HepG2 (cell line): Measurements from ENCODE around the gene FBN3. TPM values are rescaled to one million over a fixed set of nuclear protein-coding genes. Genes with fewer than 3 reads are reported as not detected.
A peak's percentile ranks its signal among the peaks of the same experiment; 100 is the strongest.

Experiments
- AKAP8 ChIP-seq: sonication (generic); formaldehyde crosslinking; IDR thresholded peaks from 2 replicates; pipeline ENCODE4 v1.5.1; 2020; ENCODE audit warnings: mild to moderate bottlenecking, missing genetic modification reagents
- FOXA3 ChIP-seq: IDR thresholded peaks from 2 replicates; pipeline ENCODE4 v1.6.1; 2016; ENCODE audit warnings: missing genetic modification reagents, missing compliant biosample characterization
- KDM1A ChIP-seq: IDR thresholded peaks from 2 replicates; pipeline ENCODE4 v1.6.1; 2016; ENCODE audit warnings: missing compliant biosample characterization
- NR2F6 ChIP-seq, 2 experiments: IDR thresholded peaks; 2 replicates each; pipeline ENCODE4 v1.6.1; 2016; ENCODE audit warnings: antibody characterized with exemption in 1 of 2, mild to moderate bottlenecking in 1 of 2
- SALL1 ChIP-seq: sonication (generic); formaldehyde crosslinking; IDR thresholded peaks from 2 replicates; pipeline ENCODE4 v1.8.0; 2022; ENCODE audit warnings: mild to moderate bottlenecking, missing genetic modification reagents
- ZNF292 ChIP-seq: sonication (generic); formaldehyde crosslinking; IDR thresholded peaks from 2 replicates; pipeline ENCODE4 v1.8.1; 2022; ENCODE audit warnings: mild to moderate bottlenecking, low read depth, missing genetic modification reagents, borderline replicate concordance
- ZNF337 ChIP-seq: sonication (generic); formaldehyde crosslinking; IDR thresholded peaks from 2 replicates; pipeline ENCODE4 v1.5.1; 2020; ENCODE audit warnings: missing genetic modification reagents, low read depth, mild to moderate bottlenecking, borderline replicate concordance
- ZNF768 ChIP-seq: sonication (generic); formaldehyde crosslinking; IDR thresholded peaks from 2 replicates; pipeline ENCODE4 v1.4.0; 2020; ENCODE audit warnings: missing genetic modification reagents
- ZNF83 ChIP-seq: sonication (generic); formaldehyde crosslinking; IDR thresholded peaks from 2 replicates; pipeline ENCODE4 v1.4.0; 2020; ENCODE audit warnings: missing genetic modification reagents, mild to moderate bottlenecking, borderline replicate concordance
- polyA plus RNA-seq, 8 experiments: library from polyadenylated mRNA; depleted of rRNA in 3 of 8; stranded (reverse) in 7 of 8; unstranded in 1 of 8; fragments of >200 nt; fragmentation: Illumina TruSeq in 4 of 8; extraction: Trizol in 4 of 8; gene quantifications; 2 replicates each; pipeline versions ENCODE4 v1.2.1 to v1.2.3, GENCODE V29; 2011 to 2016; ENCODE audit warnings: low read depth in 4 of 8, missing spikeins in 1 of 8, mixed read lengths in 1 of 8; ENCODE audit not compliant: insufficient read depth in 1 of 8
- total RNA-seq, 5 experiments: library from RNA; depleted of rRNA; stranded (reverse); fragments of >200 nt; fragmentation: Illumina TruSeq; extraction: Trizol; gene quantifications; 2 replicates each; pipeline ENCODE4 v1.2.3, GENCODE V29; 2016; ENCODE audit warnings: low read depth in 1 of 5
- TF ChIP-seq, protein P1 (sequence below): IDR thresholded peaks from 2 replicates; pipeline ENCODE4 v1.6.1; 2016; ENCODE audit warnings: low read depth, control low read depth
- TF ChIP-seq, protein P2 (sequence below): sonication (generic); formaldehyde crosslinking; IDR thresholded peaks from 2 replicates; pipeline ENCODE4 v1.8.1; 2023; ENCODE audit warnings: mild to moderate bottlenecking, moderate library complexity, missing genetic modification reagents
- TF ChIP-seq, protein P3 (sequence below): sonication (generic); formaldehyde crosslinking; IDR thresholded peaks from 2 replicates; pipeline ENCODE4 v1.5.0; 2020; ENCODE audit warnings: mild to moderate bottlenecking, missing genetic modification reagents, moderate library complexity
- TF ChIP-seq, protein P4 (sequence below): sonication (generic); formaldehyde crosslinking; IDR thresholded peaks from 2 replicates; pipeline ENCODE4 v1.5.0; 2020; ENCODE audit warnings: missing genetic modification reagents, mild to moderate bottlenecking, borderline replicate concordance
- TF ChIP-seq, protein P5 (sequence below): sonication (generic); formaldehyde crosslinking; IDR thresholded peaks from 2 replicates; pipeline ENCODE4 v1.8.1; 2023; ENCODE audit warnings: missing genetic modification reagents, inconsistent platforms, borderline replicate concordance
- TF ChIP-seq, protein P6 (sequence below): sonication (generic); formaldehyde crosslinking; conservative IDR thresholded peaks from 2 replicates; pipeline ENCODE4 v1.4.0; 2020; ENCODE audit warnings: missing genetic modification reagents
- TF ChIP-seq, protein P7 (sequence below): sonication (generic); formaldehyde crosslinking; IDR thresholded peaks from 2 replicates; pipeline ENCODE4 v1.5.0; 2020; ENCODE audit warnings: missing genetic modification reagents
- TF ChIP-seq, protein P8 (sequence below): sonication (generic); formaldehyde crosslinking; conservative IDR thresholded peaks from 2 replicates; pipeline ENCODE4 v1.4.0; 2020; ENCODE audit warnings: mild to moderate bottlenecking, missing genetic modification reagents, moderate library complexity

The FBN3 gene
- total and polyA plus RNA-seq, 2 of the 13 experiments (the other 11 are each of a cell fraction or from before 2014, with no cell fraction given): 0.20 to 1.3 TPM

DNA sequence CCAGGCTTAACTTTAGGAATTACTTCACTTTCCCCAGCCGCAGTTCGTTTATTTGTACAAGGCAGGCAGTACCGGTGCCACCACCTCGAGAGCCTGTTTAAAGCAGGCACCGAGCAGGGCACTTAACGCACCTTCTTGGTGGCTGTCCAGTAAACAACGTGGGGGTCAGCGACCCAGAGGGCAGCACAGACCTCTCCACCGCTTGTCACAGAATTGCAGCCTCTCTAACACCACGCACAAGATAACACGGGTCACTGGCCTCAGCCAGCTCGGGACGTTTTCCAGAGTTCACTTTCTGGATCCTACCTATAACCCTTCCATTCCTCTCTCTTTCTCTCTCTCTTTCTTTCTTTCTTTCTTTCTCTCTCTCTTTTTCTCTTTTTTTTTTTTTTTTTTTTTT, 127.1 kb downstream of the FBN3 start (continued):
- TF ChIP-seq, protein P1, sequence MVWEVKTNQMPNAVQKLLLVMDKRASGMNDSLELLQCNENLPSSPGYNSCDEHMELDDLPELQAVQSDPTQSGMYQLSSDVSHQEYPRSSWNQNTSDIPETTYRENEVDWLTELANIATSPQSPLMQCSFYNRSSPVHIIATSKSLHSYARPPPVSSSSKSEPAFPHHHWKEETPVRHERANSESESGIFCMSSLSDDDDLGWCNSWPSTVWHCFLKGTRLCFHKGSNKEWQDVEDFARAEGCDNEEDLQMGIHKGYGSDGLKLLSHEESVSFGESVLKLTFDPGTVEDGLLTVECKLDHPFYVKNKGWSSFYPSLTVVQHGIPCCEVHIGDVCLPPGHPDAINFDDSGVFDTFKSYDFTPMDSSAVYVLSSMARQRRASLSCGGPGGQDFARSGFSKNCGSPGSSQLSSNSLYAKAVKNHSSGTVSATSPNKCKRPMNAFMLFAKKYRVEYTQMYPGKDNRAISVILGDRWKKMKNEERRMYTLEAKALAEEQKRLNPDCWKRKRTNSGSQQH (CRISPR knock-in tag): no peak
- TF ChIP-seq, protein P2, sequence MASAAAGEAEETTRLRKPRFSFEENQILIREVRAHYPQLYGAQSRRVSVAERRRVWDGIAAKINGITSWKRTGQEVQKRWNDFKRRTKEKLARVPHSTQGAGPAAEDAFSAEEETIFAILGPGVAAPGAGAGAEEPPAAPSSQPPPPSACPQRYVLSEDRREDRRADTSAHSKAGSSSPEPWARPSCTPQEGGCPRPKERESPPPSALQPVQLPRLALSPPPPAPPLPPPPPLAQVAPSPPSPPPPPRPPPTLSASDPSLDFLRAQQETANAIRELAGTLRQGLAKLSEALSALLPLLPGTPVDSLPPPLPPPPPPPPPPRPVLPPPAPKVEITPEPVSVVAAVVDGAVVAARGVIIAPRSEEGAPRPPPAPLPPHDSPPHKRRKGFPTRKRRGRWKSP (CRISPR knock-in tag): no peak
- no peak for TF ChIP-seq ZNF83
- TF ChIP-seq, protein P3, sequence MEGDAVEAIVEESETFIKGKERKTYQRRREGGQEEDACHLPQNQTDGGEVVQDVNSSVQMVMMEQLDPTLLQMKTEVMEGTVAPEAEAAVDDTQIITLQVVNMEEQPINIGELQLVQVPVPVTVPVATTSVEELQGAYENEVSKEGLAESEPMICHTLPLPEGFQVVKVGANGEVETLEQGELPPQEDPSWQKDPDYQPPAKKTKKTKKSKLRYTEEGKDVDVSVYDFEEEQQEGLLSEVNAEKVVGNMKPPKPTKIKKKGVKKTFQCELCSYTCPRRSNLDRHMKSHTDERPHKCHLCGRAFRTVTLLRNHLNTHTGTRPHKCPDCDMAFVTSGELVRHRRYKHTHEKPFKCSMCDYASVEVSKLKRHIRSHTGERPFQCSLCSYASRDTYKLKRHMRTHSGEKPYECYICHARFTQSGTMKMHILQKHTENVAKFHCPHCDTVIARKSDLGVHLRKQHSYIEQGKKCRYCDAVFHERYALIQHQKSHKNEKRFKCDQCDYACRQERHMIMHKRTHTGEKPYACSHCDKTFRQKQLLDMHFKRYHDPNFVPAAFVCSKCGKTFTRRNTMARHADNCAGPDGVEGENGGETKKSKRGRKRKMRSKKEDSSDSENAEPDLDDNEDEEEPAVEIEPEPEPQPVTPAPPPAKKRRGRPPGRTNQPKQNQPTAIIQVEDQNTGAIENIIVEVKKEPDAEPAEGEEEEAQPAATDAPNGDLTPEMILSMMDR (CRISPR knock-in tag): peak; percentile 11; the same call in 1 of the 2 replicates
- no peak for TF ChIP-seq ZNF337
- TF ChIP-seq, protein P4, sequence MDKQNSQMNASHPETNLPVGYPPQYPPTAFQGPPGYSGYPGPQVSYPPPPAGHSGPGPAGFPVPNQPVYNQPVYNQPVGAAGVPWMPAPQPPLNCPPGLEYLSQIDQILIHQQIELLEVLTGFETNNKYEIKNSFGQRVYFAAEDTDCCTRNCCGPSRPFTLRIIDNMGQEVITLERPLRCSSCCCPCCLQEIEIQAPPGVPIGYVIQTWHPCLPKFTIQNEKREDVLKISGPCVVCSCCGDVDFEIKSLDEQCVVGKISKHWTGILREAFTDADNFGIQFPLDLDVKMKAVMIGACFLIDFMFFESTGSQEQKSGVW (CRISPR knock-in tag): no peak
- TF ChIP-seq NR2F6 (IDR thresholded peaks at IDR 0.05): 0 out of 2 replicates have a peak, but pooled peaks have one; percentile 13
- peak; percentile 34; the same call in 1 of the 2 replicates for TF ChIP-seq NR2F6 (CRISPR knock-in tag; IDR thresholded peaks at IDR 0.05)
- TF ChIP-seq AKAP8: no peak
- no peak for TF ChIP-seq ZNF768 (CRISPR knock-in tag)
- TF ChIP-seq, protein P5, sequence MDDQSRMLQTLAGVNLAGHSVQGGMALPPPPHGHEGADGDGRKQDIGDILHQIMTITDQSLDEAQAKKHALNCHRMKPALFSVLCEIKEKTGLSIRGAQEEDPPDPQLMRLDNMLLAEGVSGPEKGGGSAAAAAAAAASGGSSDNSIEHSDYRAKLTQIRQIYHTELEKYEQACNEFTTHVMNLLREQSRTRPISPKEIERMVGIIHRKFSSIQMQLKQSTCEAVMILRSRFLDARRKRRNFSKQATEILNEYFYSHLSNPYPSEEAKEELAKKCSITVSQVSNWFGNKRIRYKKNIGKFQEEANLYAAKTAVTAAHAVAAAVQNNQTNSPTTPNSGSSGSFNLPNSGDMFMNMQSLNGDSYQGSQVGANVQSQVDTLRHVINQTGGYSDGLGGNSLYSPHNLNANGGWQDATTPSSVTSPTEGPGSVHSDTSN: no peak
- TF ChIP-seq KDM1A (CRISPR knock-in tag): no peak
- TF ChIP-seq FOXA3 (CRISPR knock-in tag): peak; percentile 15; the same call in 1 of the 2 replicates
- TF ChIP-seq, protein P6, sequence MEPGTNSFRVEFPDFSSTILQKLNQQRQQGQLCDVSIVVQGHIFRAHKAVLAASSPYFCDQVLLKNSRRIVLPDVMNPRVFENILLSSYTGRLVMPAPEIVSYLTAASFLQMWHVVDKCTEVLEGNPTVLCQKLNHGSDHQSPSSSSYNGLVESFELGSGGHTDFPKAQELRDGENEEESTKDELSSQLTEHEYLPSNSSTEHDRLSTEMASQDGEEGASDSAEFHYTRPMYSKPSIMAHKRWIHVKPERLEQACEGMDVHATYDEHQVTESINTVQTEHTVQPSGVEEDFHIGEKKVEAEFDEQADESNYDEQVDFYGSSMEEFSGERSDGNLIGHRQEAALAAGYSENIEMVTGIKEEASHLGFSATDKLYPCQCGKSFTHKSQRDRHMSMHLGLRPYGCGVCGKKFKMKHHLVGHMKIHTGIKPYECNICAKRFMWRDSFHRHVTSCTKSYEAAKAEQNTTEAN: no peak
- TF ChIP-seq ZNF292: no peak
- TF ChIP-seq, protein P7, sequence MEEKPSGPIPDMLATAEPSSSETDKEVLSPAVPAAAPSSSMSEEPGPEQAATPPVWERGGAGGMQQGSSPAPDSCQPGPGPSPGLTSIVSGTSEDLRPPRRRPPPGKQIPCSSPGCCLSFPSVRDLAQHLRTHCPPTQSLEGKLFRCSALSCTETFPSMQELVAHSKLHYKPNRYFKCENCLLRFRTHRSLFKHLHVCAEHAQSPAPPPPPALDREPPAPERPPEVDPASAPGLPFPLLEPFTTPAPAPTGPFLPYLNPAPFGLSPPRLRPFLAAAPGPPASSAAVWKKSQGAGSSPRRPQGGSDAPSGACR (CRISPR knock-in tag): no peak
- TF ChIP-seq, protein P8, sequence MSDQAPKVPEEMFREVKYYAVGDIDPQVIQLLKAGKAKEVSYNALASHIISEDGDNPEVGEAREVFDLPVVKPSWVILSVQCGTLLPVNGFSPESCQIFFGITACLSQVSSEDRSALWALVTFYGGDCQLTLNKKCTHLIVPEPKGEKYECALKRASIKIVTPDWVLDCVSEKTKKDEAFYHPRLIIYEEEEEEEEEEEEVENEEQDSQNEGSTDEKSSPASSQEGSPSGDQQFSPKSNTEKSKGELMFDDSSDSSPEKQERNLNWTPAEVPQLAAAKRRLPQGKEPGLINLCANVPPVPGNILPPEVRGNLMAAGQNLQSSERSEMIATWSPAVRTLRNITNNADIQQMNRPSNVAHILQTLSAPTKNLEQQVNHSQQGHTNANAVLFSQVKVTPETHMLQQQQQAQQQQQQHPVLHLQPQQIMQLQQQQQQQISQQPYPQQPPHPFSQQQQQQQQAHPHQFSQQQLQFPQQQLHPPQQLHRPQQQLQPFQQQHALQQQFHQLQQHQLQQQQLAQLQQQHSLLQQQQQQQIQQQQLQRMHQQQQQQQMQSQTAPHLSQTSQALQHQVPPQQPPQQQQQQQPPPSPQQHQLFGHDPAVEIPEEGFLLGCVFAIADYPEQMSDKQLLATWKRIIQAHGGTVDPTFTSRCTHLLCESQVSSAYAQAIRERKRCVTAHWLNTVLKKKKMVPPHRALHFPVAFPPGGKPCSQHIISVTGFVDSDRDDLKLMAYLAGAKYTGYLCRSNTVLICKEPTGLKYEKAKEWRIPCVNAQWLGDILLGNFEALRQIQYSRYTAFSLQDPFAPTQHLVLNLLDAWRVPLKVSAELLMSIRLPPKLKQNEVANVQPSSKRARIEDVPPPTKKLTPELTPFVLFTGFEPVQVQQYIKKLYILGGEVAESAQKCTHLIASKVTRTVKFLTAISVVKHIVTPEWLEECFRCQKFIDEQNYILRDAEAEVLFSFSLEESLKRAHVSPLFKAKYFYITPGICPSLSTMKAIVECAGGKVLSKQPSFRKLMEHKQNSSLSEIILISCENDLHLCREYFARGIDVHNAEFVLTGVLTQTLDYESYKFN (CRISPR knock-in tag): 0 out of 2 replicates have a peak, but pooled peaks have one; percentile 13
- TF ChIP-seq SALL1 (CRISPR knock-in tag): 0 out of 2 replicates have a peak, but pooled peaks have one; percentile 15
